Measurements from ENCODE around the gene RTKN. TPM values are rescaled to one million over a fixed set of nuclear protein-coding genes. Genes with fewer than 3 reads are reported as not detected.

RTKN gene
- total and polyA plus RNA-seq, 4 donors = 21.9 to 46.0 (median 30.6) TPM

DNA sequence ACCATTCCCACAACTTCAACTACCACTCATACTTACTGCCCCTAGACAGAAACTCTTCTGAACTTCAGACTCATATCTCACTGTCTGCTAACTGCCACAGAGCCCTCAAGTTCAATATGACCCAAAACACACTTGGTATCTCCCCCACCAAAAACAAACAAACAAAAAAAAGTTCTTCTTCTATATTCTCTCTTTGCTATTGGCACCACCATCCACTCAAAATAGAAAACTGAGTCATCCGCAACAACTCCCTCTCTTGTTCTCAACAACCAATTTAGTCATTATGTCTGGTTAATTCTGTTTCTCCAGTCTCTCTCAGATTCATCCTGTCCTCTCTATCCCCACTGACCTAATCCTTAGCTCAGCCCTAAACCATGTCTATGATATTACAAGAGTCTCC is 54.4 kb downstream of the RTKN start:
- WGBS, 2 donors = 83 to 100% methylated on average over 1 of the region's 1 CpG
- Histone ChIP-seq H3K27ac (ENCODE audit: low read depth in 1 of 2, low read length in 1 of 2) (peak overlapping the region in 1 of 2 donors; percentile 91), H3K4me1 (ENCODE audit: control insufficient read depth in 5 of 5, insufficient read depth in 5 of 5, low read length in 5 of 5) (peaks cover 5 to 50% (median 15%) of the 10 kb centered on the region in 5 donors), H3K9me3 (ENCODE audit: control insufficient read depth in 4 of 4, insufficient read depth in 3 of 4, low read length in 3 of 4) (no peaks in the 10 kb centered on the region), H3K27me3 (ENCODE audit: control insufficient read depth in 3 of 3, insufficient read depth in 3 of 3, low read length in 2 of 3) (no peaks in the 10 kb centered on the region), H3K36me3 (ENCODE audit: control insufficient read depth in 4 of 4, insufficient read depth in 4 of 4, low read length in 4 of 4) (peaks cover 0 to 6% (median 3%) of the 10 kb centered on the region in 4 donors), H3K4me3 (no peak overlapping the region), H3K9ac (ENCODE audit: insufficient read depth in 1 of 2, low read length in 2 of 2) (no peak overlapping the region)
- TF ChIP-seq, protein P1, sequence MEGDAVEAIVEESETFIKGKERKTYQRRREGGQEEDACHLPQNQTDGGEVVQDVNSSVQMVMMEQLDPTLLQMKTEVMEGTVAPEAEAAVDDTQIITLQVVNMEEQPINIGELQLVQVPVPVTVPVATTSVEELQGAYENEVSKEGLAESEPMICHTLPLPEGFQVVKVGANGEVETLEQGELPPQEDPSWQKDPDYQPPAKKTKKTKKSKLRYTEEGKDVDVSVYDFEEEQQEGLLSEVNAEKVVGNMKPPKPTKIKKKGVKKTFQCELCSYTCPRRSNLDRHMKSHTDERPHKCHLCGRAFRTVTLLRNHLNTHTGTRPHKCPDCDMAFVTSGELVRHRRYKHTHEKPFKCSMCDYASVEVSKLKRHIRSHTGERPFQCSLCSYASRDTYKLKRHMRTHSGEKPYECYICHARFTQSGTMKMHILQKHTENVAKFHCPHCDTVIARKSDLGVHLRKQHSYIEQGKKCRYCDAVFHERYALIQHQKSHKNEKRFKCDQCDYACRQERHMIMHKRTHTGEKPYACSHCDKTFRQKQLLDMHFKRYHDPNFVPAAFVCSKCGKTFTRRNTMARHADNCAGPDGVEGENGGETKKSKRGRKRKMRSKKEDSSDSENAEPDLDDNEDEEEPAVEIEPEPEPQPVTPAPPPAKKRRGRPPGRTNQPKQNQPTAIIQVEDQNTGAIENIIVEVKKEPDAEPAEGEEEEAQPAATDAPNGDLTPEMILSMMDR (IDR thresholded peaks at IDR 0.05; ENCODE audit: control extremely low read depth, extremely low read depth) = no peak
- ATAC-seq (ENCODE audit: insufficient read depth, low FRiP score) (no peak), DNase-seq (no peak)

DNA sequence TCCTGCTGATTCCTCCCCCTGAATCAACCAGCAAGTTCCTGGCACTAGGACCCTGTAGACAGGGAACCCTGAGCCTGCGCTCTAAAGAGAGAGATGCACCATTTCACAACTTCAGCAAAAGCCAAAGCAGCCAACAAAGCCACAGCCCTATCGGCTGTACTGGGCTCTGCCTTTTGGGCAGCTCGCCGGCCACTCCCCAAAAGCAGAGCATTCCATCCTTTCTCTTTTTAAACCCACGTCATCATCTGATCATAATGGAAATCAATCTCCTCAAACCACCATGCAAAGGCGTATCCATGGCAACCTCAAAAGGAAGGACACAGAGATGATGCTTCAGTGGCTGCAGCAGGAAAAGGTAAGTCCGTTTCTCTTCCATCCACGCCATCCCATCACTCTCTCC is 56.3 kb downstream of the RTKN start:
- Histone ChIP-seq H3K4me1 (ENCODE audit: control insufficient read depth in 5 of 5, insufficient read depth in 5 of 5, low read length in 5 of 5) (peaks cover 7 to 57% (median 14%) of the 10 kb centered on the region in 5 donors), H3K9me3 (ENCODE audit: control insufficient read depth in 4 of 4, insufficient read depth in 3 of 4, low read length in 3 of 4) (no peaks in the 10 kb centered on the region), H3K36me3 (ENCODE audit: control insufficient read depth in 4 of 4, insufficient read depth in 4 of 4, low read length in 4 of 4) (peaks cover 0 to 9% (median 3%) of the 10 kb centered on the region in 4 donors), H3K9ac (ENCODE audit: insufficient read depth in 1 of 2, low read length in 2 of 2) (no peak overlapping the region), H3K27ac (ENCODE audit: low read depth in 1 of 2, low read length in 1 of 2) (no peak overlapping the region), H3K4me3 (no peak overlapping the region), H3K27me3 (ENCODE audit: control insufficient read depth in 3 of 3, insufficient read depth in 3 of 3, low read length in 2 of 3) (no peaks in the 10 kb centered on the region)
- WGBS, 2 donors = 72 to 77% methylated on average over 8 of the region's 8 CpGs
- DNase-seq = no peak
- ATAC-seq (ENCODE audit: insufficient read depth, low FRiP score) = peak; percentile 33
- TF ChIP-seq, protein P1 (IDR thresholded peaks at IDR 0.05; ENCODE audit: control extremely low read depth, extremely low read depth) = no peak

DNA sequence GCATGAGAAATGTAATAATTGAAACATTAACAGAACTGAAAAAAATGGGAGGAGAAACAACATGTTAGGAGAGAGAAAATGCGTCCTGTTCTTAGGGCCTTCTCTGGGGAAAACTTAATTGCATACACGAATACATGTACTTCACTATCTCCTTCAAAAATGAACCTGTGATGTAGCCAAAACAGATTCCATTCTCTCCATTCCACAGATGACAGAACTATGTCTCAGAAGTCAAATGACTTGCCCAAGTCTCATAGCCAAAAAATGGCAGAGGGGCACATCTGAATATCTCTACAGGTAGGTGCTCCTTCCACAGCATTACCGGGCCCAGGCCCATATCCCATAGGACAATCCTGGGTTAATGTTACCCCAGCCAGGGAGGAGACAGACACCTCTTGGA is 57.7 kb downstream of the RTKN start:
- ATAC-seq (ENCODE audit: insufficient read depth, low FRiP score) (no peak), DNase-seq (no peak)
- H3K9ac ChIP-seq (ENCODE audit: insufficient read depth in 1 of 2, low read length in 2 of 2) = no peak overlapping the region
- H3K4me1 ChIP-seq (ENCODE audit: control insufficient read depth in 5 of 5, insufficient read depth in 5 of 5, low read length in 5 of 5) = peaks cover 9 to 46% (median 15%) of the 10 kb centered on the region in 5 donors
- H3K4me3 ChIP-seq = no peak overlapping the region
- no peaks in the 10 kb centered on the region for H3K9me3 ChIP-seq (ENCODE audit: control insufficient read depth in 4 of 4, insufficient read depth in 3 of 4, low read length in 3 of 4)
- 63 to 82% methylated on average over 3 of the region's 3 CpGs for WGBS, 2 donors
- peaks cover 0 to 10% (median 3%) of the 10 kb centered on the region in 4 donors for H3K36me3 ChIP-seq (ENCODE audit: control insufficient read depth in 4 of 4, insufficient read depth in 4 of 4, low read length in 4 of 4)
- no peak overlapping the region for H3K27ac ChIP-seq (ENCODE audit: low read depth in 1 of 2, low read length in 1 of 2)
- H3K27me3 ChIP-seq (ENCODE audit: control insufficient read depth in 3 of 3, insufficient read depth in 3 of 3, low read length in 2 of 3) = no peaks in the 10 kb centered on the region
- TF ChIP-seq, protein P1 (IDR thresholded peaks at IDR 0.05; ENCODE audit: control extremely low read depth, extremely low read depth) = no peak

DNA sequence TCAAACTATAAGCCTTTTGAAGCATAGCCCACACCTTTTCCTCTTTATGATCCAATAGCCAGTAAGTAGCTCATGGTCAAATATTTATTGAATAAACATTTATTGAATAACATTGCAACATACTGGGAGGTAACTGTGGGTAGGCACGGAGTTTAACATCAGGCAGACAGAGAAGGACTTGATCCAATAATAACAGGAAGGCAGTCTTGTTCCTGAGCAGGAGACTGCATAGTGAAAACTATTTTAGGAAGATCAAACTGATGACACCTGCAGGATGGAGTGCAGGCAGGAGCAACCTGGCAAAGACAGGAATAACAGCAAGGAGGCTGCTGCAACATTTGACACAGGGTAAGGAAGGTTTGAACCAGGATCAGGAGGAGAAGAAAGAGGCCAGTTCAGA is 58.5 kb downstream of the RTKN start:
- peaks cover 9 to 38% (median 15%) of the 10 kb centered on the region in 5 donors for H3K4me1 ChIP-seq (ENCODE audit: control insufficient read depth in 5 of 5, insufficient read depth in 5 of 5, low read length in 5 of 5)
- peak overlapping the region; percentile 49 to 75 for H3K27ac ChIP-seq (ENCODE audit: low read depth in 1 of 2, low read length in 1 of 2)
- no peak overlapping the region for H3K4me3 ChIP-seq
- H3K36me3 ChIP-seq (ENCODE audit: control insufficient read depth in 4 of 4, insufficient read depth in 4 of 4, low read length in 4 of 4) = peaks cover 0 to 14% (median 3%) of the 10 kb centered on the region in 4 donors
- TF ChIP-seq, protein P1 (IDR thresholded peaks at IDR 0.05; ENCODE audit: control extremely low read depth, extremely low read depth) = no peak
- WGBS, 2 donors = 24 to 43% methylated on average over 1 of the region's 1 CpG
- peak; percentile 42 for ATAC-seq (ENCODE audit: insufficient read depth, low FRiP score)
- H3K9me3 ChIP-seq (ENCODE audit: control insufficient read depth in 4 of 4, insufficient read depth in 3 of 4, low read length in 3 of 4) = no peaks in the 10 kb centered on the region
- no peaks in the 10 kb centered on the region for H3K27me3 ChIP-seq (ENCODE audit: control insufficient read depth in 3 of 3, insufficient read depth in 3 of 3, low read length in 2 of 3)
- peak in 1 of 3 donors; percentile 17 for DNase-seq
- no peak overlapping the region for H3K9ac ChIP-seq (ENCODE audit: insufficient read depth in 1 of 2, low read length in 2 of 2)

All from lung (tissue), 12 donors.